ENCODE data around the gene ZMYM3.

DNA sequence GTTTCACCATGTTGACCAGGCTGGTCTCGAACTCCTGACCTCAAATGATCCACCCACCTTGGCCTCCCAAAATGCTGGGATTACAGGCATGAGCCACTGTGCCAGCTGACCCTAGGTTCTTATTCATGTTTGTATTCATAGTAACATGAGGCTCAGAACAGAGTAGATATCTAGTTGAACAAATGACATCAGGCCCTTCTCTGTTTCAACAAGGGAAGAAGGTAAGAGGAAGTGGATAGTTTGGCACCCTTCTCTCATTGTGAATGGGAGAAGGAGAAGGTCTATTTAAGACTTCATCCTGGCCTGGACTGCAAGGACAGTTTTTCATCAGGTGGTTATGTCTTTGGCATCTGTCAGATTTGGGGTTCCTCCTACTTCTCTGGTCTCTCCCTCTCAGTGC is 17.1 kb downstream of the ZMYM3 start:
- TF ChIP-seq CTCF (IDR thresholded peaks at IDR 0.05) (no peak), OVOL2 (CRISPR knock-in tag; IDR thresholded peaks at IDR 0.05; ENCODE audit: borderline replicate concordance) (no peak), ZNF671 (CRISPR knock-in tag; IDR thresholded peaks at IDR 0.05) (no peak)
